A204.1 (cell line): Measurements from ENCODE around the gene TOP3B.

Source experiments
- FAIRE-seq: peaks from 2 replicates; lab custom pipeline; 2012; peaks lifted over from hg19 to GRCh38; lab: Jason Lieb, UNC

The TOP3B gene

DNA sequence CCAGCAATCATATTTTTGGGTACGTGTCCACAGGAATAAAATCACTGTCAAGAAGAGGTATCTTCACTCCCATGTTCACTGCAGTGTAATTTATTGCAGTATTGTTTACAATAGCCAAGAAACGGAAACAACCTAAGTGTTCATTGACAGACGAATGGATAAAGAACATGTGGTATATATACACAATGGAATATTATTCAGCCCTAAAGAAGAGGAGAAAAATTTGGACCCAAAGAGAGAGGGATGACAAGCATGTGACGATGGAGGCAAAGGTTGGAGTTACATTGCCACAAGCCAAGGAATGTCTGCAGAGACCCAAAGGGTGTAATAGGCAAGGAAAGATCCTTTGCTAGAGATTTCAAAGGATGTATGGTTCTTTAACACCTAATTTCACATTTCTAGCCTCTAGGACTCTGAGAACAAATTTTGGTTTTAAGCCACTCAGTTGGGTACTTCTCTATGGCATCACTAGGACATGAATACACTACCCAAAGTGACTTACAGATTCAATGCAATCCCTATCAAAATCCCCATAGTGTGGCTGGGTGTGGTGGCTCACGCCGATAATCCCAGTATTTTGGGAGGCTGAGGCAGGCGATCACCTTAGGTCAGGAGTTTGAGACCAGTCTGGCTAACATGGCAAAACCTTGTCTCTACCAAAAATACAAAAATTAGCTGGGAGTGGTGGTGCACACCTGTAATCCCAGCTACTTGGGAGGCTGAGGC, 31.1 kb upstream of the TOP3B start:
- no peak for FAIRE-seq

DNA sequence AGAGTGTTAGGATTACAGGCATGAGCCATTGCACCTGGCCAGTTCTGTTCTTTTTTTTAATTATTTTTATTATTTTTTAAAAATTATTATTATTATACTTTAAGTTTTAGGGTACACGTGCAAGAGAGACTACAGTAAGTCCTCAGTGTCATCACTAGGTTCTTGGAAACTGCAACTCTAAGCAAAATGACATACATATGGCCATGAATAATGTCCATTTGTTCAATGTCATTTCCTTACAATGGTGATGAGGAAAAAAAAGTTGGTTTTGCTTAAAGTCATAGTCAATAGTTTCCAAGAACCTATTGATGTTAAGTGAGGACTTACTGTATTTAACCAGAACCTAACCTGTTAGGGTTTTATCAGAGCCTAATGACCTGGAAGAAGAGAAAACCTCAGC, 29.4 kb upstream of the TOP3B start:
- no peak for FAIRE-seq

DNA sequence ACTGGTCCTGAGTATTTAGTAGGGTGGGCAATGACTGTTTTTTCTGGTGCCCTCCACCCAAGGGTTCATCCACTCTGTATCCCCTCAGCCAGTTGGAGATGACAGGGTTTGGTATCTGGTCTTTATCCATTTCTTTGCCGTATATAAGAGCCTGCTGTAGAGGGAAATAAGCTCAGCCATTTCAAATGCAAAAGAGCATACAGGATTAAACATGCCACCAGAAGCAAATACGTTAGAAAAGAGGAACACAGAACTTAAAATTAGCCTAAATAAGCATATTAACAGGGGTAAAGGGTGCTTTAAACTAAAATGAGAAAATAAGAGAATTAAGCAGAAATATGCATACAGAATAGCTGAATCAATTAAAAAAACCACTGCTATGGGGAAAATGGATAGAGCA, 27.8 kb upstream of the TOP3B start:
- no peak for FAIRE-seq

- no peak for FAIRE-seq
These were observed 27.1 kb upstream of the TOP3B start for GRCh38 chr22:22009661-22010060.

DNA sequence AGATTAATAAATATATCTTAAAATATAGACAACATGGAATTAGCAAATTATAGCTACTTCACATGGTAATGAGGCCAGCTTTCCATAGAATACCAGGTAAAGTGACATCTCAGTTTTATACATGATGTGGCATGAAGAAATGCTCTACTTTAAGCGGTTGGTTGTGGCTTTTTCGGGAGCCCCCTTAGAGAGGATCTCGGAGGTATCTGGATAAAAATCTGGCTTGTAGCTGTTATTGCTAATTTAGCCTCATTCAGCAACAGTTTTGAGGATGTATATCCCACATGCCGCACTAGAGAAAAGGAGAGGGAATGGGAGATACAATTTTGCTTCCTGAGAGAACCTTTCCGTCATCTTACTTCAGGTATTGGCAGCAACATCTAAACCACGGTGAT, 24.0 kb upstream of the TOP3B start:
- no peak for FAIRE-seq

GRCh38 chr22:22005945-22006595, 23.5 kb upstream of the TOP3B start:
- FAIRE-seq = no peak

- no peak for FAIRE-seq
These were observed 20.6 kb upstream of the TOP3B start for GRCh38 chr22:22003233-22003632.

DNA sequence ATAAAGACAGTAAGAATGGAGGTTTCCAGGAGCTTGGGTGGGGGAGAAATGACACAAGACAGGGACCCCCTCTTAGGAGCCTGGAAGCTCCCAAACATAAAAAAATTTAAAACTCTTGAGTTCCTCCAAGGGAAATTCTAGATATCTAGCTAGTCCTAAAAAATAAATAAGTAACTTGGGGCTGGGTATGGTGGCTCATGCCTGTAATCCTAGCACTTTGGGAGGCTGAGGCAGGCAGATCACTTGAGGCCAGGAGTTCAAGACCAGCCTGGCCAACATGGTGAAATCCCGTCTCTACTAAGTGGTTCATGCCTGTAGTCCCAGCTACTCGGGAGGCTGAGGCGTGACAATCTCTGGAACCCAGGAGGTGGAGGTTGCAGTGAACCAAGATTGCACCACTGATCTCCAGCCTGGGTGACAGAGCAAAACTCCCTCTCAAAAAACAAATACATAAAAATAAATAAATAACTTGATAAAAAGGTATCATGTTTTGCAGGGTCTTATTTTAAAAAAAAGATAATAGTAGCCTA, 20.0 kb upstream of the TOP3B start:
- no peak for FAIRE-seq

DNA sequence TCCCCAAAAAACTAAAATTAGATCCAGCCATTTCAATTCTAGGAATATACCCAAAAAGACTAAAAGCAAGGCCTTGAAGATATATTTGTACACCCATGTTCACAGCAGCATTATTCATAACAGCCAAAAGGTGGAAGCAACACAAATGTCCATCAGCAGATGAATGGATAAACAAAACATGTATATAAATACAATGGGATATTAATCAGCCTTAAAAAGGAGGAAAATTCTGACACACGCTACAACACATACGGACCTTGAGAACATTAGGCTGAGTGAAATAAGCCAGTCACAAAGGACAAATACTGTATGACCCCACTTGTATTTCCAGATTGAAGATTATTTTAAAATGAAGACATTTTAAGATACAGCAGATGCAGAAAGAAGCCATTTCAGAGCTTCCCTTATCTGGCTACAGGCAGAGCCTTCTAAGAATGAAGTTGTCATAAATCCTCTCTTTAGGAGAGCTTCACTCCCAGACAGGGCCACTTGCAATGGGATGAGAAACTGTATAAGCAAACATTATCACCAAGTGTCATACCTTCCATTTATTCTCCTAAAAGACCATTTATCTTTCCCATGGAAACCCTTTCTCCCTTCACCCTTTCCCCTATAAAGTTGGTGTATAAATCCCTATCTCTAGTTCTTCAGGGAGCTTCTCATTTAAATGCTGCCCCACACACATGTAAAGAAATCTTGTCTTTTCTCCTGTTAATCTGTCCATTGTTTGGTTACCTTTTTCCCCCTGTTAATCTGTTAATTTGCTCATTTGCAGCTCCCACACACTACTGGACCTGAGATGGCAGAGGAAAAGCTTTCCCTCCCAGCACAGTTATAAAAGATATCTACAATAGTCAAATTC, 19.3 kb upstream of the TOP3B start:
- no peak for FAIRE-seq

DNA sequence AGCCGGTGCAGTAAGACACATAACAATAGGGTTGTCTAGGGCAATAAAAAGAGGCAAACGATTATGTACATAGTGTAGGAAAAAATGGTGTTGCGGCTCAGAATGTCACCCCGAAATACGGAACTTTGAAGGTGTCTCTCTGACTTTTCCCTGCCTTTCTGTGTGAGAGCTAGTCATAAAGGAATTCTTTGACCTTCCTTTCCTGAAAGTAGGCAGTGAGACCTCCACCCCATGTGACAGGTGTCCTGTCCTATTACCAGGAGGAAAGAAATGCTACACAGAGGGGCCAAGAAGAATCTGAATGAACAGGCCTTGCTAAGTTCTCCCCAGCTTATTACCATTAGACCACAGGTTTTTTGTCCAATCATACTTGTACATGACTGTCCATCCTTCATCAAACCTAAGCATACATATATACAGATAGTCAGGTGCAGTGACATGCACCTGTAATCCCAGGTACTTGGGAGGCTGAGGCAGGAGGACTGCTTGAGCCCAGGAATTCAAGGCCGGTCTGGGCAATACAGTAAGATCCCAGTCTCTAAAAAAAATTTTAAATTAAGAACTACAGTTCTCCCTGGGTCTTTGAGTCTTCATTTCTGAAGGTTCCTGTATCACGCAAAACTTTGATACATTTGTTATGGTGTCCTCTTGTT, 16.1 kb upstream of the TOP3B start:
- no peak for FAIRE-seq

GRCh38 chr22:21996175-21996720, 13.7 kb upstream of the TOP3B start:
- no peak for FAIRE-seq

DNA sequence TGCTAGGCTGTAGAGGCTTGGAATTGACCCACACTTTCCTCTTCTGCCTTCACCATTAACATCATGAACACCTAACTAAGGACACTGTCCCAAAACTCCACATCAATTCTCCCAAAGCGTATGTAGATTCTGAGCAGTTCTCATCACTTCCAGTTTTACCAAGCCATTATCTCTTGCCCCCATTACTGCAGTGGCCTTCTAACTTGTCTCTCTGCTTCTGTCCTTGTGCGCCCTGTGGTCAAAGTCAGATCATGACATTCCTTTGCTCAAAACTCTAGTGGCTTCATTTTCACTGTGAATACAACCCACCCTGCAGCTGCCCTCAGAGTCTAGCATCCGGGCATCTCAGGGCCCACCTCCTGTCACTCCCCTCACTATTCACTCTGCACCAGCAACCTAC, 13.1 kb upstream of the TOP3B start:
- FAIRE-seq = no peak

DNA sequence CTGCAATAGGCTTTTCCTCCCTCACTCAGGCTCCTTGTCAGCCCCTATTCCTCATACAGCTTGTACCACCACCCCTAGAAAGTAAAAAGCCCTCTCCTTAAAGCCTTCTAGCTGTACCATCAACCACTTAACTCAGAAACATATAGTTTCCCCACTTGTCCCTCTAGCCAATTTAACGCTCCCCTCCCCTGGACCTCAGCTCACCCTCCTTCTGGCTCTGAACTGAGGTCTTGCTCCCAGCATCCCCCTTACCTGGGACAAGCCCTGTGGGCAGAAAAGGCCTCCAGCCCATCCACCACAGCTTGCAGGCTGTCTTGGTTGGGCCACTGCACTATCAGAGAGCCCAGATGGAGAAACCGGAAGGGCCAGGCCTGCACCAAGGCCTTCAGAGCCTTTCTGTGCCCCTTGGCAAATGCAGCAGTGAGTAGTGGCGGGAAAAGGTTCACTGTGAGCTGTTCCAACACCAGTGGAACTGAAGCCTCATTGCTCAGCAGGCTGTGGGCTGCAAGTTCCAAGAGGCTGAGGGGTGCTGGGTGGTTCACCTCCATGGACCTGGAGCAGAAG, 12.4 kb upstream of the TOP3B start:
- no peak for FAIRE-seq

- no peak for FAIRE-seq
These were observed 10.1 kb upstream of the TOP3B start for GRCh38 chr22:21992593-21993237.

DNA sequence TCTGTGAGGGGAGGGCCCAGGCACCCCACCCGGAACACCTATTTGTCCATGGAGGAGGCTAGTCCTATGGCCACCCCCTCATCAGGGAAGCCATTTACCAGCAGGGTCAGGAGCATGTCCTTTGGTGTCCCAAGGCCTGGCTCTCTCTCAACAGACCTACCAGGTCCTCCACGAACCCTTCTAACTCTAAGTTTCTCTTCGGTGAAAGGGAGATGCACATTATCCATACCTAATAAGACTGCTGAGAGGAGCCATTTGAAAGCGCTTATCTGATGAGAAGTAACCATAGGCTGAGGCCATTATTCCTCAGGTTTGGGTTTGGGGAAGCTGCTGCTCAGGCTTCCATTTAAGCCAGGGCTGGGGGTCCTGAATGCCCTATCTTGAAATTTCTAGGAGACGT, 9.2 kb upstream of the TOP3B start:
- no peak for FAIRE-seq

DNA sequence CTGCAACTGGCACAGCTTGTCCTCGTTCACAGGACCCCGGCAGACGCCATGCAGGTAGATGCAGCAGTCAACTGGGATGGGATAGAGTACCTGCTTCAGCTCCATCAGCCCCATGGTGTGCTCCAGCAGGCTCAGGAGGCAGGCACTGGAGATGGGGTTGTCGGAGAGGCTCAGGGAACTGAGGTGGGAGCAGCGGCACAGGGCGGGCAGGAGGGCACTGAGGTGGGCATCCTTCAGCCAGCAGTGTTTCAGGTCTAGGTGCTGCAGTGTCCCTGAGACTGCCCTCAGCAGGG, 8.7 kb upstream of the TOP3B start:
- FAIRE-seq = no peak

GRCh38 chr22:21990445-21991303, 8.1 kb upstream of the TOP3B start:
- FAIRE-seq = no peak

- no peak for FAIRE-seq
These were observed 6.5 kb upstream of the TOP3B start for GRCh38 chr22:21989049-21989448.

DNA sequence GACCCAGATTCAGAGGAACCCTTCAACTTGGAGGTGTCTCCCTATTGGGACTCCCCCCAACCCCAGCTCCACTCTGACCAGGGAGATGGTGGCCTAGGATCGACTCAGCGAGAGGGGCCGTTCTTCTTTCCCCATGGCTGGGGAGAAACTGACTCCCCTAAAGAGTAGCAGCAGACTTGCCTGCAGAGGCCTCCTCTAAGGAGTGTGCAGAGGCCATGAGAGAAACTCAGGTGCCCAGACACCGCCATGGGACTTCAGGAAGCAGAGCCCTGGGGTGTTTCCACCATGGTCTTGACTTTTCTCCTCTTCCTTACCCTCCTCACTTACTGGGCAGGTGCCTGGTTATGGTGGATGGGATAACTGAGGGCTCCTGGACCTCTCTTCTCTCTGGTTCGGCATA, 2.6 kb upstream of the TOP3B start:
- FAIRE-seq = no peak

GRCh38 chr22:21984793-21985192, 2.2 kb upstream of the TOP3B start:
- FAIRE-seq = no peak

GRCh38 chr22:21981874-21982273, 713 bp downstream of the TOP3B start:
- FAIRE-seq = no peak
